Progenitor cell of endocrine pancreas (in vitro differentiated cells): Measurements from ENCODE around the gene LAMP5. TPM values are rescaled to one million over a fixed set of nuclear protein-coding genes. Genes with fewer than 3 reads are reported as not detected.

Experiments
- DNase-seq: peaks from one replicate; pipeline ENCODE4 v3.0.0; 2021; ENCODE audit warnings: low spot score; ENCODE audit not compliant: unreplicated experiment
- H3K27ac Mint-ChIP-seq: 2 replicates; pipeline ENCODE4 v1.8.0; 2021; ENCODE audit warnings: mild to moderate bottlenecking, moderate library complexity, mixed read lengths
- H3K27me3 Mint-ChIP-seq: 2 replicates; pipeline ENCODE4 v1.8.0; 2021; ENCODE audit warnings: mixed read lengths
- H3K36me3 Mint-ChIP-seq: 2 replicates; pipeline ENCODE4 v1.8.0; 2022; ENCODE audit warnings: mixed read lengths; ENCODE audit not compliant: insufficient read depth
- H3K4me1 Mint-ChIP-seq: 2 replicates; pipeline ENCODE4 v1.8.0; 2021; ENCODE audit warnings: low read depth, mixed read lengths
- H3K4me3 Mint-ChIP-seq: 2 replicates; pipeline ENCODE4 v1.8.0; 2021; ENCODE audit warnings: low read depth, mild to moderate bottlenecking, moderate library complexity, mixed read lengths
- H3K9me3 Mint-ChIP-seq: 2 replicates; pipeline ENCODE4 v1.8.0; 2021; ENCODE audit warnings: low read depth, mixed read lengths
- total RNA-seq: library from RNA; stranded (reverse); gene quantifications from 2 replicates; pipeline ENCODE4 v1.2.1, GENCODE V29; 2021
- TF ChIP-seq, protein P1 (sequence below): fragments of 200-600 bp; sonication (generic); IDR thresholded peaks from one replicate; pipeline ENCODE4 v1.5.0; 2021; ENCODE audit warnings: antibody characterized with exemption, mild to moderate bottlenecking; ENCODE audit not compliant: unreplicated experiment

Gene LAMP5
- total RNA-seq, 1 donor from 2014 or later: not detected

DNA sequence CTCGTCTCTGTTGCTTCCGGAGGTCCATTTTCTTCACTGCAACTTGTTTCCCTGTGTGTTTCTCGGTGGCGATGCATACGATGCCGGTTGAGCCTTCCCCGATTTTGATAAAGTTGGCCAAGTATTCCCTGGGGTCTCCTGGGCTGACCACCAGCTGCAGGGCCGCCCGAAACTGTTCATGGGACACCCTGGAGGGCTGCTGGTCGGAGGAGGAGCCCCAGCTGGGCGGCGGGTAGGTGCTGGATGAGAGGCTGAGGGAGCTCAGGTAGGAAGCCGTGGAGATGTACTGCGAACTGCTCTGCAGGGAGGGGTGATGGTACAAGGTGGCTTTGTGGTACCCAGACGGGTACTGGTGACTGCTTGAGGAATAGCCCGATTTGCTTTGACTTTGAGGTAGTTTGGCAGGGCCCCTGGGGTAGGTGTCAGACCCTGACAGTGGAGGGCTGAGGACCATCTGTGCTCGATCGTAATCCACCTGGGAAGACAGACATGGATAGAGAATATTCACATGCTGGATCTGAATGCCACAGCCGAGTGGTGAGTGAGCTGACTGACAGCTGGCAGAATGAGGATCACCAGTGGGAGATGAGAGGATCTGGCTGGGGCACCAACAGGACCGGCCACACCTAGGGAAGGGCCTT, 51.6 kb downstream of the LAMP5 start:
- Mint-ChIP-seq H3K27ac (no peak overlapping the region), H3K4me3 (no peak overlapping the region), H3K36me3 (peaks cover 7% of the 10 kb centered on the region), H3K27me3 (no peaks in the 10 kb centered on the region), H3K4me1 (no peaks in the 10 kb centered on the region), H3K9me3 (no peaks in the 10 kb centered on the region)
- TF ChIP-seq, protein P1, sequence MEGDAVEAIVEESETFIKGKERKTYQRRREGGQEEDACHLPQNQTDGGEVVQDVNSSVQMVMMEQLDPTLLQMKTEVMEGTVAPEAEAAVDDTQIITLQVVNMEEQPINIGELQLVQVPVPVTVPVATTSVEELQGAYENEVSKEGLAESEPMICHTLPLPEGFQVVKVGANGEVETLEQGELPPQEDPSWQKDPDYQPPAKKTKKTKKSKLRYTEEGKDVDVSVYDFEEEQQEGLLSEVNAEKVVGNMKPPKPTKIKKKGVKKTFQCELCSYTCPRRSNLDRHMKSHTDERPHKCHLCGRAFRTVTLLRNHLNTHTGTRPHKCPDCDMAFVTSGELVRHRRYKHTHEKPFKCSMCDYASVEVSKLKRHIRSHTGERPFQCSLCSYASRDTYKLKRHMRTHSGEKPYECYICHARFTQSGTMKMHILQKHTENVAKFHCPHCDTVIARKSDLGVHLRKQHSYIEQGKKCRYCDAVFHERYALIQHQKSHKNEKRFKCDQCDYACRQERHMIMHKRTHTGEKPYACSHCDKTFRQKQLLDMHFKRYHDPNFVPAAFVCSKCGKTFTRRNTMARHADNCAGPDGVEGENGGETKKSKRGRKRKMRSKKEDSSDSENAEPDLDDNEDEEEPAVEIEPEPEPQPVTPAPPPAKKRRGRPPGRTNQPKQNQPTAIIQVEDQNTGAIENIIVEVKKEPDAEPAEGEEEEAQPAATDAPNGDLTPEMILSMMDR: no peak
- no peak for DNase-seq

DNA sequence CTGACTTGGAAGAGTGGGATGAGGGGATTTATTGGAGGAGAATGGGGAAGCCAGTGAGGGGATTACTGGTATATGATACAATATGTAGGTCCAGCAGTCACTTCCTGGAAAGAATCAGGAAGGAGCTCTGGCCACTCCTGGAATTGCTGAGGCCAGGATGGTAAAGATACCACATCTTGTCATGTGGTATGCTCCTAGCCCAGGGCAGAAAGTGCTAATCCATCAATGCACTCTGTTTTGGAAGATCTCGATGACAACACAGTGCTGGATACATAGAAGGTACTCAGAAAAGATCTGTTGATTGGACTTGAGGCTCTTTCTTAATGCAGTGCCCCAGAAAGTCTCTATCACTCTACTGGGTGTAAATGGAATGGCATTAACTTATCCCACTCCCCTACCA, 52.6 kb downstream of the LAMP5 start:
- H3K4me3 Mint-ChIP-seq: no peak overlapping the region
- no peak overlapping the region for H3K27ac Mint-ChIP-seq
- TF ChIP-seq, protein P1: no peak
- no peaks in the 10 kb centered on the region for H3K27me3 Mint-ChIP-seq
- no peak for DNase-seq
- no peaks in the 10 kb centered on the region for H3K4me1 Mint-ChIP-seq
- H3K9me3 Mint-ChIP-seq: no peaks in the 10 kb centered on the region
- H3K36me3 Mint-ChIP-seq: peaks cover 6% of the 10 kb centered on the region

DNA sequence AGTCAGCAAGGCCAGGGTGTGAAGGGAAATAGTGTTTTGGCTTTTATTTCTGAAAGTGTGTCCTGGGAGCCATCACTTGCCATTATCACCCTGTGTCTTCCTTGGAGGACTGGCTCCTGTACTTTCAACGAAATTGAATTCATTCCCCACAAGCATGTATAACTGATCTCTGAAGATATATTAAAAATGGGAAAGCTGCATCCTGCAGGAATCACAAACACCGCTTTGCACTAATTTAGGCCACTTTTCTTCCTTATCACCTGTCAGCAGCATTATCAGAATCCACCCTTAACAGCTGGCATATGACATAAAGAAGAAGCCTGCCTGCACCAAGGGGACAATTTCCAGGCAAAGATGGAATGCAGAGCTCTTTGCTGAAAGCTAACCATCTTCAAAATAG, 56.2 kb downstream of the LAMP5 start:
- Mint-ChIP-seq H3K4me3 (no peak overlapping the region), H3K27me3 (peaks cover 5% of the 10 kb centered on the region), H3K27ac (no peak overlapping the region), H3K9me3 (no peaks in the 10 kb centered on the region), H3K36me3 (peaks cover 2% of the 10 kb centered on the region), H3K4me1 (peaks cover 12% of the 10 kb centered on the region)
- TF ChIP-seq, protein P1: no peak
- no peak for DNase-seq

DNA sequence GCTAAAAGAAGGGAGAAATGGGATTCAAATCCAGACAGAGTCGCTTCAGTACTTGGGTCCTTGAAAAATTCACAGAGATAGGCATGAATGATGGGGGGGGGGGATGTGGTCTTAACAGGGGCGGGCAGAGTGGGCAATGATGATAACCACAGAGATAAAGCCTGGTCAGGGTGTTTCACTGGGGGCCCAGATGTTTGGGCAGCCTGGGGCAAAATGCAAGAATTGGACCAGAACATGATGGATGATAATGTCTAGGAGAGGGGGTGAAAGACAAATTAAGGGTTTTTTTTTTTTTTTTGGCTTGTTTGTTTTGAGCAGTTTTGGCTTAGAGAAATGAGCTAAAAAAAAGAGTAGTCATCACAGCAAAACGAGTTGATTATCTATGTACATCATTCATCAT, 57.4 kb downstream of the LAMP5 start:
- Mint-ChIP-seq H3K9me3 (no peaks in the 10 kb centered on the region), H3K27me3 (peaks cover 5% of the 10 kb centered on the region), H3K36me3 (no peaks in the 10 kb centered on the region), H3K4me1 (peaks cover 12% of the 10 kb centered on the region), H3K4me3 (no peak overlapping the region), H3K27ac (no peak overlapping the region)
- TF ChIP-seq, protein P1: no peak
- DNase-seq: no peak

DNA sequence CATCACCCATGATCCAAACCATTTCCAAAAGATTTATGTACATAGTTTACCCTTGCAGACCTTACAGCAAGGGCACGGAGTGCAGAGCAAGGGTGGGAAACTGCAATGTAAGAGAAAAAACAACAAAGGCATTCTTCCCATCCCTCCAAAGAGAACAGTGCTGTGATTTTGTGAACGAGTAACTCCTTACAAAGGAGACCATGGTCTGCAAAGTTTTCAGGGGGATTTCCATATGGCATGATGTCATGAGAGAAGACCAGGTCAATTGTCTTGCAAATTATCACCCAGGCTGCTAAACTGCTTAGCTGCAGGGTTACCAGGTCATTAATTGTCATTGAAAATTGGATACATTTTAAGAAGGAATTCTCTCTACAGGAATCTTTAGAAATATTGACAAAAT, 58.3 kb downstream of the LAMP5 start:
- no peak overlapping the region for H3K27ac Mint-ChIP-seq
- peaks cover 5% of the 10 kb centered on the region for H3K27me3 Mint-ChIP-seq
- TF ChIP-seq, protein P1: no peak
- no peak for DNase-seq
- H3K4me3 Mint-ChIP-seq: no peak overlapping the region
- H3K9me3 Mint-ChIP-seq: no peaks in the 10 kb centered on the region
- H3K36me3 Mint-ChIP-seq: no peaks in the 10 kb centered on the region
- peaks cover 12% of the 10 kb centered on the region for H3K4me1 Mint-ChIP-seq
